ENCODE results near the gene KCNAB2. TPM values are rescaled to one million over a fixed set of nuclear protein-coding genes. Genes with fewer than 3 reads are reported as not detected.

The KCNAB2 gene
- polyA plus RNA-seq, 3 donors, result 11.5 to 178 (median 22.7) TPM

DNA sequence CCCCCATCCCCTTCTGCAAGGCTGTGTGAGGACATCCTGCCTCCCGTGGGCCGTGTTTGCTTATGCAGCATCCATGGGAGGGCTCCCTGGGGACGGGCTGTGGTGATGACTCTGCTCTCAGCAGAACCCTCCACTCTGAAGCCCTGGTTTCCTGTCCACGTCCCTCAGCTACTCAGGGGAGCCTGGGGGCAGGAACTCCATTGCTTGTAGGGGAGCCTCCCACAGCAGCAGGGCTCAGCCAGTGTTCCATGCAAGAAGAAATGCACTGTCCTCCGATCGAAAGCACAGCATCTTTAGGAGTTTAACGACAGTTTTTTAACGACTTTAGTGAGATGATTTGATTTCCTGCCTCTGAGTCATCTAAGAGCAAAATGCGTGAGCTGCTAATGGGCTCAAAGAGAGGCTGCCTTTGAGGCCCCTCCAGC, 8.3 kb upstream of the KCNAB2 start:
- Mint-ChIP-seq H3K27ac (peak overlapping the region in 3 of 7 donors; percentile 52 to 75 (median 60)), H3K4me3 (no peak overlapping the region), H3K27me3 (ENCODE audit: low read depth in 3 of 3) (no peaks in the 10 kb centered on the region), H3K36me3 (peaks cover 39 to 78% of the 10 kb centered on the region in 2 donors), H3K9me3 (no peaks in the 10 kb centered on the region), H3K4me1 (peaks cover 34% of the 10 kb centered on the region)
- intact Hi-C loops (cut with micrococcal nuclease), result no loop called here
- peaks cover 100% of the 10 kb centered on the region for H3K79me2 ChIP-seq (ENCODE audit: insufficient read depth, low read length)
- H3K27ac ChIP-seq (ENCODE audit: low read depth in 1 of 2, low read length in 2 of 2), result peak overlapping the region; percentile 18 to 73
- H3K4me1 ChIP-seq (ENCODE audit: control insufficient read depth in 1 of 2, insufficient read depth in 2 of 2, low read length in 2 of 2), result peaks cover 0 to 8% of the 10 kb centered on the region in 2 donors
- WGBS (ENCODE audit: insufficient coverage), result 14% methylated on average over 9 of the region's 9 CpGs
- no peak overlapping the region for H3K9ac ChIP-seq (ENCODE audit: insufficient read depth, low read length, poor library complexity, severe bottlenecking)
- H3K4me3 ChIP-seq (replicated peaks in 1 of 3; ENCODE audit: low read depth in 2 of 3, low read length in 3 of 3), result no peak overlapping the region
- H3K4me2 ChIP-seq (replicated peaks; ENCODE audit: extremely low read depth, low read length, poor library complexity, severe bottlenecking), result no peak overlapping the region
- no peak overlapping the region for H2AFZ ChIP-seq (ENCODE audit: insufficient read depth, low read depth, low read length, poor library complexity, severe bottlenecking)
- H3K27me3 ChIP-seq (ENCODE audit: control insufficient read depth in 2 of 2, insufficient read depth in 2 of 2, low read length in 2 of 2), result no peaks in the 10 kb centered on the region
- H3K36me3 ChIP-seq (replicated peaks in 1 of 2; ENCODE audit: control insufficient read depth in 1 of 2, insufficient read depth in 2 of 2, low read length in 2 of 2), result peaks cover 69 to 89% of the 10 kb centered on the region in 2 donors
- H3K9me3 ChIP-seq (replicated peaks in 1 of 2; ENCODE audit: control insufficient read depth in 1 of 2, insufficient read depth in 1 of 2, low read length in 2 of 2), result no peaks in the 10 kb centered on the region
- TF ChIP-seq, protein P1, sequence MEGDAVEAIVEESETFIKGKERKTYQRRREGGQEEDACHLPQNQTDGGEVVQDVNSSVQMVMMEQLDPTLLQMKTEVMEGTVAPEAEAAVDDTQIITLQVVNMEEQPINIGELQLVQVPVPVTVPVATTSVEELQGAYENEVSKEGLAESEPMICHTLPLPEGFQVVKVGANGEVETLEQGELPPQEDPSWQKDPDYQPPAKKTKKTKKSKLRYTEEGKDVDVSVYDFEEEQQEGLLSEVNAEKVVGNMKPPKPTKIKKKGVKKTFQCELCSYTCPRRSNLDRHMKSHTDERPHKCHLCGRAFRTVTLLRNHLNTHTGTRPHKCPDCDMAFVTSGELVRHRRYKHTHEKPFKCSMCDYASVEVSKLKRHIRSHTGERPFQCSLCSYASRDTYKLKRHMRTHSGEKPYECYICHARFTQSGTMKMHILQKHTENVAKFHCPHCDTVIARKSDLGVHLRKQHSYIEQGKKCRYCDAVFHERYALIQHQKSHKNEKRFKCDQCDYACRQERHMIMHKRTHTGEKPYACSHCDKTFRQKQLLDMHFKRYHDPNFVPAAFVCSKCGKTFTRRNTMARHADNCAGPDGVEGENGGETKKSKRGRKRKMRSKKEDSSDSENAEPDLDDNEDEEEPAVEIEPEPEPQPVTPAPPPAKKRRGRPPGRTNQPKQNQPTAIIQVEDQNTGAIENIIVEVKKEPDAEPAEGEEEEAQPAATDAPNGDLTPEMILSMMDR (IDR thresholded peaks at IDR 0.05), result no peak
- no peak for DNase-seq
- H4K20me1 ChIP-seq (ENCODE audit: insufficient read depth, low read length), result peaks cover 100% of the 10 kb centered on the region

DNA sequence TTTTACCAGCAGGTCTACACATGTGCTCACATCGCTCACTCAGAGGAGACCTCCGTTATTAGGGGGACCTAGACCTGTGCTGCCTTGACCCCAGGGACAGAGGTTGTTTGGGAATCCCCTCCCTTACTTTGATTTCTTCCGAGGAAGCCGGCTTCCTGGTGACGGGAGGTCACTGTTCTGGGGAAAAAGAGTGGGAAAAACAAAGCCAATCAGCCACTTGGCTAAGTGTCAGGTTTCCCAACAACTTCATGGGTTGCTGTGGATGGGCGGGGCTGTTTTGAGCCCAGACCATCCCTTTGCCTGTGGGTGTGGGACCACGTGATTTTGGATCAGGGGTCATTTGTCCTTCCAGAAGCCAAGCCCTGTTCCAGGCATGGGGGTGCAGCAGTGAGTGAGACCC, 7.1 kb upstream of the KCNAB2 start:
- TF ChIP-seq, protein P1 (IDR thresholded peaks at IDR 0.05), result no peak
- H3K4me1 Mint-ChIP-seq, result peaks cover 24% of the 10 kb centered on the region
- peak overlapping the region in 3 of 7 donors; percentile 57 to 75 (median 66) for H3K27ac Mint-ChIP-seq
- intact Hi-C loops (cut with micrococcal nuclease), result no loop called here
- Histone ChIP-seq H3K9ac (ENCODE audit: insufficient read depth, low read length, poor library complexity, severe bottlenecking) (no peak overlapping the region), H3K4me3 (replicated peaks in 1 of 3; ENCODE audit: low read depth in 2 of 3, low read length in 3 of 3) (no peak overlapping the region), H2AFZ (ENCODE audit: insufficient read depth, low read depth, low read length, poor library complexity, severe bottlenecking) (no peak overlapping the region), H4K20me1 (ENCODE audit: insufficient read depth, low read length) (peaks cover 100% of the 10 kb centered on the region), H3K27me3 (ENCODE audit: control insufficient read depth in 2 of 2, insufficient read depth in 2 of 2, low read length in 2 of 2) (no peaks in the 10 kb centered on the region), H3K4me1 (ENCODE audit: control insufficient read depth in 1 of 2, insufficient read depth in 2 of 2, low read length in 2 of 2) (peaks cover 0 to 8% of the 10 kb centered on the region in 2 donors), H3K9me3 (replicated peaks in 1 of 2; ENCODE audit: control insufficient read depth in 1 of 2, insufficient read depth in 1 of 2, low read length in 2 of 2) (no peaks in the 10 kb centered on the region), H3K27ac (ENCODE audit: low read depth in 1 of 2, low read length in 2 of 2) (peak overlapping the region in 1 of 2 donors; percentile 45), H3K36me3 (replicated peaks in 1 of 2; ENCODE audit: control insufficient read depth in 1 of 2, insufficient read depth in 2 of 2, low read length in 2 of 2) (peaks cover 80 to 94% of the 10 kb centered on the region in 2 donors), H3K79me2 (ENCODE audit: insufficient read depth, low read length) (peaks cover 98% of the 10 kb centered on the region), H3K4me2 (replicated peaks; ENCODE audit: extremely low read depth, low read length, poor library complexity, severe bottlenecking) (no peak overlapping the region)
- no peaks in the 10 kb centered on the region for H3K27me3 Mint-ChIP-seq (ENCODE audit: low read depth in 3 of 3)
- no peak for DNase-seq
- no peak overlapping the region for H3K4me3 Mint-ChIP-seq
- 91% methylated on average over 4 of the region's 7 CpGs for WGBS (ENCODE audit: insufficient coverage)
- peaks cover 42 to 88% of the 10 kb centered on the region in 2 donors for H3K36me3 Mint-ChIP-seq
- no peaks in the 10 kb centered on the region for H3K9me3 Mint-ChIP-seq
